ENCODE data around the gene SYK.

Gene SYK

GRCh38 chr9:90826326-90827020 is 24.9 kb downstream of the SYK start:
- Histone ChIP-seq H3K79me2 (ENCODE audit: insufficient read depth, low read length) (no peaks in the 10 kb centered on the region), H4K20me1 (ENCODE audit: insufficient read depth, low read length) (no peaks in the 10 kb centered on the region), H3K9ac (ENCODE audit: low read depth, low read length) (no peak overlapping the region), H3K4me2 (ENCODE audit: insufficient read depth, low read length) (no peak overlapping the region), H2AFZ (ENCODE audit: low read depth, low read length) (no peak overlapping the region), H3K9me3 (ENCODE audit: insufficient read depth, low read length, severe bottlenecking) (peaks cover 2% of the 10 kb centered on the region), H3K27me3 (ENCODE audit: insufficient read depth, low read length, poor library complexity) (peaks cover 9% of the 10 kb centered on the region), H3K27ac (ENCODE audit: low read length) (no peak overlapping the region), H3K4me1 (ENCODE audit: insufficient read depth, low read length) (no peaks in the 10 kb centered on the region), H3K4me3 (ENCODE audit: low read depth in 1 of 2, low read length in 2 of 2) (no peak overlapping the region), H3K36me3 (ENCODE audit: insufficient read depth, low read length) (no peaks in the 10 kb centered on the region)
- no peak for ATAC-seq (ENCODE audit: insufficient read depth, low read depth)
- TF ChIP-seq EZH2 (IDR thresholded peaks at IDR 0.05; ENCODE audit: borderline replicate concordance, low read depth, low read length, severe bottlenecking) (no peak), CTCF (IDR thresholded peaks at IDR 0.05; ENCODE audit: borderline replicate concordance, extremely low read depth, low read length, poor library complexity, severe bottlenecking) (no peak)
- DNase-seq, result no peak

DNA sequence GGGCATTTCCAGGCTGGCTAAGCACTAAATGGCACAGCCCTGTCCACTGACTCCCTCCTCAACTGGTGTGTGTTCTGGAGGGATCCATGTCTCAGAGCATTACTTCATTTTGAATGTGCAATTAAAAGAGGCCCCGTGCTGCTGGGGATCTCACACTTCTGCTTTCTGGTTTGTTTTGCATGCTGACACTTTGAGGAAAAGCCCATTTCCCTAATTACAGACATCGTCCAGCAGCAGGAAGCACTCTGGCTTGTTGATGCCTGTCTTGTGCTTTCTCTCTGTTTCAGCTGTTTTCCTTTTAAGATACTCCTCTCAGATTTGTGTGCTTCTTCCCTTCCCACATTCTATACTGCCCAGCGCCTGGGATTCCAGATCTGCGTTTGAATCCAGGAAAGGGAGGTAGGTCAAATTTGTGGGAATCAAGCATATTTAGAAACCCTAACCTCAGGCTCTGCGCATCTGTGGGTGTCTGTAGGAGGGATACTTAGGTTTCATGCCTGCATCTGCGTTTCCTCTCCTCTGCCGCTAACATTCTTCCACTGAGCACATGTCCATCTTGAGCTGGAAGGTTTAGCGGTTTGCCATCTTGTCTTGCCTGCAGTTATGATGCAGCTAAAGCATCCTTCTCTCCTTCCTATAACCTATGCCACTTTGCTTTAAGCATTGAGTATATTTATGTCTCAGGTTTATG is 25.7 kb downstream of the SYK start:
- Histone ChIP-seq H3K4me1 (ENCODE audit: insufficient read depth, low read length) (no peaks in the 10 kb centered on the region), H3K4me3 (ENCODE audit: low read depth in 1 of 2, low read length in 2 of 2) (no peak overlapping the region), H3K27ac (ENCODE audit: low read length) (no peak overlapping the region), H3K9me3 (ENCODE audit: insufficient read depth, low read length, severe bottlenecking) (peaks cover 2% of the 10 kb centered on the region), H3K36me3 (ENCODE audit: insufficient read depth, low read length) (no peaks in the 10 kb centered on the region), H3K79me2 (ENCODE audit: insufficient read depth, low read length) (no peaks in the 10 kb centered on the region), H3K4me2 (ENCODE audit: insufficient read depth, low read length) (no peak overlapping the region), H3K9ac (ENCODE audit: low read depth, low read length) (no peak overlapping the region), H4K20me1 (ENCODE audit: insufficient read depth, low read length) (no peaks in the 10 kb centered on the region), H2AFZ (ENCODE audit: low read depth, low read length) (no peak overlapping the region), H3K27me3 (ENCODE audit: insufficient read depth, low read length, poor library complexity) (peaks cover 9% of the 10 kb centered on the region)
- DNase-seq (no peak), ATAC-seq (ENCODE audit: insufficient read depth, low read depth) (no peak)
- TF ChIP-seq CTCF (IDR thresholded peaks at IDR 0.05; ENCODE audit: borderline replicate concordance, extremely low read depth, low read length, poor library complexity, severe bottlenecking), result no peak
- no peak for TF ChIP-seq EZH2 (IDR thresholded peaks at IDR 0.05; ENCODE audit: borderline replicate concordance, low read depth, low read length, severe bottlenecking)

- DNase-seq (no peak), ATAC-seq (ENCODE audit: insufficient read depth, low read depth) (no peak)
- Histone ChIP-seq H4K20me1 (ENCODE audit: insufficient read depth, low read length) (no peaks in the 10 kb centered on the region), H3K27ac (ENCODE audit: low read length) (no peak overlapping the region), H3K79me2 (ENCODE audit: insufficient read depth, low read length) (no peaks in the 10 kb centered on the region), H3K9ac (ENCODE audit: low read depth, low read length) (no peak overlapping the region), H2AFZ (ENCODE audit: low read depth, low read length) (no peak overlapping the region), H3K4me1 (ENCODE audit: insufficient read depth, low read length) (no peaks in the 10 kb centered on the region), H3K27me3 (ENCODE audit: insufficient read depth, low read length, poor library complexity) (peaks cover 9% of the 10 kb centered on the region), H3K9me3 (ENCODE audit: insufficient read depth, low read length, severe bottlenecking) (no peaks in the 10 kb centered on the region), H3K36me3 (ENCODE audit: insufficient read depth, low read length) (no peaks in the 10 kb centered on the region), H3K4me3 (ENCODE audit: low read depth in 1 of 2, low read length in 2 of 2) (no peak overlapping the region), H3K4me2 (ENCODE audit: insufficient read depth, low read length) (no peak overlapping the region)
- peak; percentile 5 for TF ChIP-seq CTCF (IDR thresholded peaks at IDR 0.05; ENCODE audit: borderline replicate concordance, extremely low read depth, low read length, poor library complexity, severe bottlenecking)
- no peak for TF ChIP-seq EZH2 (IDR thresholded peaks at IDR 0.05; ENCODE audit: borderline replicate concordance, low read depth, low read length, severe bottlenecking)
Measured at GRCh38 chr9:90830051-90830450, 28.4 kb downstream of the SYK start.

All from DND-41 (cell line).